ENCODE measurements around the gene TPCN1.

- no peak for TF ChIP-seq EZH2 (IDR thresholded peaks at IDR 0.05)
- TF ChIP-seq POLR2AphosphoS5 (IDR thresholded peaks at IDR 0.05; ENCODE audit: borderline replicate concordance, low read depth, low read length), result no peak
- no peak for TF ChIP-seq FOXP2 (optimal IDR thresholded peaks at IDR 0.05; ENCODE audit: control extremely low read depth, extremely low read length, insufficient read depth)
Observed at GRCh38 chr12:113297621-113298471, 76.6 kb downstream of the TPCN1 start.
